HL-60/S4 treated with phorbol 12-myristate 13-acetate at 8.2 ng/mL for 4 days and 3 days (cell line): ENCODE data around the gene TNIP1.

Experiments
- in situ Hi-C: fragments of 300-500 bp; cut with MboI; formaldehyde crosslinking; loops from 2 replicates; pipeline ENCODE4 v1.15.0; 2022; ENCODE audit warnings: low sequenced_read_pairs

The TNIP1 gene

DNA sequence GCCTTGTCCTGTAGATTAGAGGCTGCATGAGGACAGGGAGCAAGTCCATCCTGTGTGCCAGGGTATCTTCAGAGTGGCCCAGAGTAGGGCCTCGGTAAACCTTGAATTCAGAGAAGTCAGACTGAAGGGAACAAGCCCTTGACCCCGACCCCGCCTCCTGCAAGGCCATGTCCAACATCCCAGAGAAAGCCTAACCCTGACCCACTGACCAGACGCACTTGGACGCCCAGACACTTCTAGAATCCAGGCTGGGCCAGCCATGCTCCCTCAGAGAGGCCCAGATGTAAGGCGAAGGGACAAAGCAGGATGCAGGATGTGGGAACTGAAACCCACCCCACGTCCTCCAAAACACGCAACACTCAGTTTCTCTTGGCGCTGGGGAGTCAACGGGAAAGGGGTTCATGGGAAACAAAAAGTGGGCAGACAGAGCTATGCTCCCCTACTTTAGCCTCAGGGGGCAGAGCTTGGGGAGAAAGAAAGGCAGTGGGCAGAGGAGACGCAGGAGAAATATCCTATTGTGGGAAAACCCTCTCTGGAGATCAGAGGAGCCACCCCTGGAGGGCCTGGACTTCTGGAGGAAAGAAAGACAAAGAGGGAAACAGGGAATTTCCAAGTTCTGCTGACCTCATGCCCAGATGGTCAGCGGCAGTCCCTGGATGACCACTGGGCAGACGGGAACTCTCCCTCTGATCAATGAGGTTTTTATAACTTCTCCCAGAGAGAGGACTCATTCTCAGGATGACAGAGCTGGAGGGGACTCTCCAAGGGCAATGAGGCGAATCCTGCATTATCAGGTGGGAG is 13.0 kb downstream of the TNIP1 start:
- in situ Hi-C loops, result no loop called here

DNA sequence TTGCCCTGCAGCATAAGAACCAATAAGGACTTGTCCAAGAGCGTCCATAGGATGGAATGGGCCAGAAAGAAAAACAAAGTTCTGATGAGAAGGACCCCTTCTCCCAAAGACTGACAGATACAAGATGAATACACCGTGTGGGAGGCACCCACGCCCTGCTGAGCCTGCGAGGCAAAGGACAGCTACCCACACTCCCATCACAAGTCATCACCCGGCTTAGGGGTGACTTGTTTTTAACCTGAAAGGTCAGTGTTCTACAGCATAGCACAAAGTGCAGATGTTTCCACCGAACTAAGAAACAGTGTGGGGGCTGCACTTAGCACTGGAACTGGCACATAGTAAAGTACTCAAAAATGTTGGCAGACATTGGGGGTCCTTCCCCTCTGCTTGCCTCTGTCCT is 13.9 kb downstream of the TNIP1 start:
- in situ Hi-C loops, result no loop called here

DNA sequence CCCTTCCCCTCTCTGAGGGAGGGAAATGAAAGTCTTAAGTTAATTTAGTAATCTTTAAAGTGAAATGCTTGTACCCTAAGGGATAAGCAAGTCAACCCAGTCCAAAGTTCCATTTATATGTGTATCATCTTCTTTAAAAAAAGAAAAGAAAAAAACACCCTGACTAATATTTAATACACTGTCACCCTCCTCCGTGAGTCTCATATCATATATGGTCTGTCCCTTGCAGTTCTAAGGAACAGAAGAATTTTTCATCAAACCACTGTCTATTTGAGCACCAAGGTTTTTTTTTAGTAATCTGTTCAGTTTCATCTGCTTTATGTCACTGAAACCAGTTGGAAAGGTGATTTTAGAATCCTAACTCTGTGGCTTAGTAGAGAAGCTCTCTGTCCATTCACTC is 15.2 kb downstream of the TNIP1 start:
- in situ Hi-C loops, result no loop called here

DNA sequence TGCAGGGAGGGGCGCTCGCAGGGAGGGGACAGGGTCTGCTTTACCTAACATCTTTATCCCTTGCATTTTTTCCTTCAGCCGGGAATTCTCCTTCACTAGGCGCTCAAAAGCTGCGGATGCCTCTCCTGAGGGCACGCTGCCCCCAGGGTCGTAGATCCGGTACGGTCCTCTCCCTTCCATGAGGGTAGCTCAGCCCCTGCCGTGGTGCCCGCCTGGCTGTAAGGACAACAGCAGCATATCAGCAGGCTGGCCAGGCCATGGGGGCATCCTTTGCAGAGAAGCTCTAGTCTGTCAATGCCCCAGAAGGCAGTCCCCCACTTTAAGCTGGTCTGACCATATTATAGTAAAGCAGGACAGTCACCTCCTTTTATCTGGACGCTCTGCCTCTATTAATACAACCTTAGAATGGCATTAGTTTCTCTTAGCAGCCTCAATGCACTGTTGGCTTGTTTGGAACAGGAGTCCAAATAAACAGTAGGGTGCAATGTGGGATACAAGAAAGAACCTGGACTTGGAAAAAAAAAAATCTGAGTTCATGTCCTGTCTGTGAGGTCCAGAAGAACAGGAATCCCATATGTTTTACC is 15.8 kb downstream of the TNIP1 start:
- in situ Hi-C loops, result no loop called here

DNA sequence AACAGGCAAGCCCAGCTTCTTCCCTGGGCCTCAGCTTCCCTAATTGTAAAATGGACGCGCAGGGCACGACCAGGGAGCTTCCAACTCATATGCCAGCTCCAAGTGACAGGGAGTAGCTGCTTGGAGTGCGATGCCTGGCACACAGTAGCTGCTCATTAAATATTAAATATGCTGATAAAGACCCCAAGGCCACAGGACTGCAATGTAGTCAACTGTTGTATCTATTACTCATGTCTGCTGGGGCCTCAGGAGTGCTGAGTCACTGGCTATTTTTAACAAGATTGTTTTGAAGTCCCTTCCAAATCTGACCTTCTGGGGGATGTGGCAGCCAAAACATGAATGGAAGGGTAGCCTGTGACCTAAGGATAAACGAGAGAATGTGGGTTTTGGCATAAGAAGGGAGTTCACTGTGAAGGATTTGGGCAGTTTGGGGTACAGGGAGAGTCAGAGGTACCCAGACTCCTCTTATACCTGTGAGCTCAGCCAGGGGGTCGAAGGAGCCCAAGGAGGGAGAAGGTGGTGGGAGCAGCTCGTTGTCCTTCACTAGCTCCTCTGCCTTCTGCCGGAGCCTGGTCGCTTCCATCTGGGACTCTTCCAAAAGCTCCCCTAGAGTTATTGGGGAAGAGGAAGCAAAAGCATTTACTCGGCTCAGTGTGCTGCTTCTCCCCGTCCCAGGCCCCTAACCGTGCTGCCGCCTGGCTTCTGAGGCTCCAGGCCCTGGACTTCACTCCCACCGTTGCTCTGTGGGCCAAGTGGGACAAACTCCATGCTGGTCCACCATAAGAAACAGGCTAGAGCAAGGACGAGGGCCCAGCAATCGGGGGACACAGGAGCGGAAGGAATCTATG is 17.5 kb downstream of the TNIP1 start:
- in situ Hi-C loops, result no loop called here

DNA sequence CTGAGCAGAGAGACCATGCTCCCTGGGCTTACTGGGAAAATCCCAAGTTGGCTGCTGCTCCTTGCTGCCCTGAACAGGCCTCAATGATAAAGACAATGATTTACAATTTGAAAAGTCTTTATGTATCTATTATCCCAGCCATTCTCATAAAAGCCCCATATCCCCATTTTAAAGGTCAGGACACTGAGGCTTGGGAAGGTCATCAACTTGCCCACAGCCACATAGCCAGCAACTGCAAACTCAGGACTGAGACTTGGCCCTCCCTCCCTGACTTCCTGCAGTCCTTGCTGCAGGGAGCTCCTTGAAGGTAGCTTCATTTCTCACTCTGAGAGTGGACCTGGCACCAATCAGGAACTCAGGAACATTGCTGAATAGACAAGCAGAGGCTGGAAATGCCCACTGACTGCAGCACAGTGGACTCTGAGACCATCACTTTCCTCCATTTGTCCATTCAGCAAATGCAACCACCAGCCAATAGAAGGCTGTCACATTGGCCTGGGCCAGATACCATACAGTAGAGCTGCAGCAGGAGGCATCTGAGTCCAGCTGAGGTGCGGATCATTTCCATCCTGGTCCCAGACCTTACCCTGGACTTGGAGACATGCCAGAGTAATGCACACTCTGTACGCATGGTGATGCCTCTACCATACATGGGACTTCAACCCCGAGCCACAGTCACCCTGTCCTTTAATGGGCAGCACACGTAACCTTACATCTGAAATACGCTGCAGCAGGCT is 18.3 kb downstream of the TNIP1 start:
- in situ Hi-C loops, result no loop called here

DNA sequence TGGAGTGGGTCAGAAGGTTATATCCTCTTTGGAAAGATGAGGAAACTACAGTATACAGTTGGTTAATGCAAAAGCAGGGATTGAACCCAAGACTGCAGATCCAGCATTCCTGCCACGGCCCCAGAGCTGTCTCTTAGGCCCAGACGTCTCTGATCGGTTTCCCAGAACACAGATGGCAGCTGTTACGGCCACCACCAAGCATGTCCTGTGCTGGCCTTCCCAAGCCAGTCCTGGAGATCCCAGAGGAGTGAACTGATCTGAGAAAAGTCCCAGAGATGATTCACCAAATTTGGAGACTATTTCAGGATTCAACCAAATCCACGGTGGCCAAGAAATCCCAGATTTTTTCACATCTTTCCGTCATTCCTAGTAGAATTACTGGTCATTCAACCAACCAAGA is 20.1 kb downstream of the TNIP1 start:
- in situ Hi-C loops, result no loop called here

DNA sequence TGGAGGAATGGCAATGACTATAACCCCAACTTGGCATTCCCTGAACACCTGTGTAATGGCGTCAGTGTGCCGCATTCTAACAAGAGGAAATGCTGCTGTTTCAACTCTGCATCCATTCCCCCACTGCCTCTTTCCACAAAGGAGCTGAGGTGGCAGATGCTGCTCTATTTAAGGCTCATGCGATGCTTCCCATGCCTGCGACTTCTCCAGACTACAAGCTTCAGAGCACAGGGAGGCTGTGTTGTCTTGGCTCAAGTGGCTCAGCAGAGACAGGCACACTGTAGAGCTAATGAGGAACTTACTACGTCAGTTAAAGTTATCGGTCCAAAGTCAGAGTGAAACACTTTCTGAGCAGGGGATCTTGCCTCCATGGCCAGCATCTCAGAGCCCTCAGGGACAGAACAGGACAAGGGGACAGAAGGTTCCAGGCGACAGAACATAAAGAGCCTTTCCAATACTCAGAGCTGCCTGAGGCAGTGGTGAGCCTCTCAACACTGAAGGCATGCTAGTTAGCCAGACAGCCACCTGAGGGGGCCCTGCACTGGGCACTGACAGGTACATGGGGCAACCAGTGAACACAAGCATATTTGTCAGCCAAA is 21.8 kb downstream of the TNIP1 start:
- in situ Hi-C loops, result no loop called here

DNA sequence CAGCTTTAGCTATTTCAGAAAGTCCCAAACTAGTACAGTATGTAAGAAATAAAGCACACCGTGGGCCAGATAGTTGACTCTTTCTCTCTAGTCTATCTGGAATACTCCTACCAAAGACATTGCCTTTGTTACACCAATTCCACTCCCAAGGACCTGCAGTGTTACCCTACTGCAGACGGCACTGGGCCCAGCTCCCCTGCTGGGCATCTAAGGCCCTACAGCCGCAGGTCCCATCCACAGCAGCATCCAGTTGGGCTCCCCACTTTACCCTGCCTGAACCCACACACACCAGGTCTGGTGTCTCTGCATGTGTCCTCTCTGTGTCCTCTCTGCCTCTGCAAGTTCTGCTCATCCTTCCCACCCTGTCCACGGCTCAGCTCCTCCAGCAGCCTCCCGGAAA is 22.5 kb downstream of the TNIP1 start:
- in situ Hi-C loops, result no loop called here

DNA sequence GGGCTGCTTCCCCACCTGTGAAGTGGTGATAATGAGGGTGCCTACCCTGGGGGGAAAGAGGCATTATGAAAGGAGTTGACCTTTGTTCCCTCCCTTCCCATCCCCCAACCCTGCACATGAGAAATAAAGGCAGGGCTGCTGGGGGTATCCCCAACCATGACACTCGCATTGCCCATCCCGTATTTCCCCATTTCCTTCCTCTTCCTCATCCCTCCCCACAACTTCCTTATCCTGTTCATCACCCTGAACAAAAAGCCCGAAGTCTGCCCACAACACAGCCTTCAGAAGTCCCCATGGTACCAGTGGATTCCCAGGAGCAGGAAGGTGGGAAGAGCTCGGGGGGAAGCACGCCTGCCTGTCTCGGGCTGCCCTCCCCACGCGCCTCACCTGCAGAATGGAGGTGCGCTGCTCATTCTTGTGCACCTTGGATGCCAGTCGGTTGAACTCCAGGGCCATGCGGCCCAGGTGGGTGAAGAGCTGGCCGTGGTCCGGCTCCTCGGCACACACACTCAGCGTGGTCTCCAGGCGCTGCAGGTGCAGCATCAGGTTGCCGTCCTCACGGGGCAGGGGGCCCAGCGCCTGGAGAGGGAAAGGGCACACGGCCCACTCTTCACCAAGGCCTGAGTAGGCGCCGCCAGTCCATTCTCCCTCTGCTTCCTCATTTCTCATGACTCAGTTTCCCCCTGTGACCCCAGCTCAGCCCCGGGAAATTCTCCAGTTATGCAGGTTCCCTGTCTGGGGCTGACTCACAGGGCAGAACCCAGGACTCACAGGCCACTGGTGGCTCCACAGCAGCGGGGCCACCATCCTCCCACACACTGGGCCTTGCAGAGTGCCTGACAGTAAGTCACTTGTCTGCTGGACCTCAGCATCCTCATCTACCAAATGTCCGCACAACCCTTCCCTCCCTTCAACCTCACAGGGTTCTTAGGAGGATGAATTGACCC is 24.2 kb downstream of the TNIP1 start:
- in situ Hi-C loops, result no loop called here

DNA sequence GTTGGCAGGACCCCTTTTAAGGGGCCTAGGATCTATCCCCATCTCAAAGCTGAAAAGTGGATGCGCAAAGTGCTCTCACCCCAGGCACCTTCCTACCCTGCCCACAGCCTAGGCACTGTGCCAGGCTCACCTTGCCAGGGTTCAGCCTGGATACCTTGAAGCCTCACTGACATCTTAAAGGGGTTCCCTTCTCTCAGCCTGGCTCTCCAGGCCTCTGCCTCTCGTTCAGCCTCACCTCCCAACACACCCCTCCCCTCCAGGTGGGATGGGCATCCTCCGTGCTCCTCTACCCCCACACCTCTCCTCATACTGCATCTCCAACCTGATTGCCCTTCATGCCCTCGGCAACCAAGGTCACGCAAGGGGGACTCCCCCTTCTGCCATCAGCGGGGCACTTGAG is 25.5 kb downstream of the TNIP1 start:
- in situ Hi-C loops, result no loop called here

DNA sequence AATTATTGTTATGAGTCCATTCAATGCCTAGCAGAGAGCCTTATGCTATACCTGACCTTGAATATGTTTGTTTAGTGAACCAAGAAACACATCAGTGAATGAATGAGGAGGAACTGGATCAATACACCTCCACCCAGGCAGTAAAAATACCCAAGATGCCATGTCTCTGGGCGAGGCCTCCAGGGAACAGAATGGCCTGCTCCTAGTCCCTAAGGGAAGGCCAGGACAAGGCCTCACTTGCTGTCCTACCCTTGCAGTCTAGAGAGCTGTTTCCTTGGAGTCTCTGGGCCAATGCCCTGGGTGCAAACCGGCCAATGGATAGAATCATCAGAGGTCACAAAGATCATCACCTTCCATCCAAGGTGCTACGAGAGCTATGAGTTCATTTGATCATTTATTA is 26.1 kb downstream of the TNIP1 start:
- in situ Hi-C loops, result loop anchor here (5.0 kb wide), 1 partner anchor 63 kb away; no protein-coding TSS in a partner anchor

DNA sequence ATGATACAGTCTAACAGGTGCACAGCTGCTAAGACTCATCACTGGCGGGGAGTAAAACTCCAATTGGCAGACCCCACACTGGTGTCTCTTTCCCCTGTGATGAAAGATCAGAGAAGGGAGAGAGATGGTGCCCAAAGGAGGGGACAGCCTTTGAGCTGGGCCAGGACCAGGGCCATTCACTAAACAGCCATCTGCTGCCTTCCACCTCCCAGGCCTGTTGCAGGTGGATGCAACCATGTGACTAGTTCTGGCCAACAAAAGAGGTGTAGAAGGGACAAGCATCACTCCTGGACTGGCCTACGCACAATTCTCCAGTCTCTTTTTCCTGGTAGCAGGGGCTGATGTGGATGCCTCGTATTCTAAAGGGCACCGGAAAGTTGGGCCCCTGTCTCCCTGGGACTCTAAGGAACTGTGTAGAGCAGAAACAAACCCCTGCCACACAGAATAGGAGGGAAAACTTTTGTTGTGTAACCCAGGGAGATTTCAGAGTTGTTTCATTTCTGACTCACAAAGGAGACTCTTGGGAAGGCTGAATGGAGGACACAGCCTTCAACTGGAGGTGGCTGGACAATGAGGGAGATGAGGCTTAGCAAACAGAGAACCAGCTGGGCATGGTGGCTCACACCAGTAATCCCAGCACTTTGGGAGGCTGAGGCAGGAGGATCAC is 26.9 kb downstream of the TNIP1 start:
- in situ Hi-C loops, result loop anchor here (5.0 kb wide), 1 partner anchor 63 kb away; no protein-coding TSS in a partner anchor

DNA sequence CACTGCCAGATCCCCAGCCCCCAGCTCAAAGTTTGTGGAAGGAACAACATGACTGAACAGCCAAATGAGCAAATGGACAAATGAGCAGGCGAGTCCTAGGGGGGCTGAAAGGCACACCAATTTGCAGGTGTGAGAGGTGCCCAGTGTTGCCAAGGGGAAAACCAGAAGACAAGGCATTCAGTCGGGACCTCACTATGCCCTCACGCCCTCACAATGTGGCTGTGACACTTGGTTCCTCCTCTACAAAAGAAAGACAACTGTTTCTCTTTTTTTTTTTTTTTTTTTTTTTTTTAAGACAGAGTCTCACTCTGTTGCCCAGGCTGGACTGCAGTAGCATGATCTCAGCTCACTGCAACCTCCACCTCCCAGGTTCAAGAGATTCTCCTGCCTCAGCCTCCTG is 28.0 kb downstream of the TNIP1 start:
- in situ Hi-C loops, result loop anchor here (5.0 kb wide), 1 partner anchor 64 kb away; no protein-coding TSS in a partner anchor

DNA sequence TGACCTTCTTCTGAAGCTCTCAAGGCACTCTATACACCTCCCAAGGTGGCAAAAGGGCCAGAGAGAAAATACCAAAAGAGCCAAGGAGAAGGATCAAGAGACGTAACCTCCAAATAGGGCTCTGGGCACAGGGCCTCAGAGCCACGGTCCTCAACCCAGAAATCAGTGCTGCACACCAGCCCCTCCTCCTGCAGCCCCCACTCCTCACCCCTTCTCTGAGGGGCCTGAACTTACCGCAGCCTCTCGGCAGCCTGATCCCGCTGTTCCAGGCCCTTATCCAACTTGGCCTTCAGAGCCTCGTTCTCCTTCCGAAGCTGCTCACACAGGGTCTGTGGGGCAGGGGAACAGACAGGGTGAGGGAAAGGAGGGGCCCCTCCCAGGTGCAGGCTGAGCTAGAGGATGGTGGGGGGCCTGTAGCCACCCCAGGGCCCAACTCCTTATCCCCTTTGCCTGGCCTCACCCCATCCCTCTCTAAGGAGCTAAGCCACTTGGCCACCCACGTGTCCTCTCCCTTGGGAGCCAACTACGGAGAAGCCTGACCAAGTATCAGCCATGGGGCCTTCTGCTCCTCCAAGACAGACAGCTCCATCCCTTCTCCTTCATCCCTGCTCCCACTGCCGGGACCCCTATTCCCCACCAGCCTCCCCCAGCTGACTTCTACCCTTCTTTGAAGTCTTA is 28.8 kb downstream of the TNIP1 start:
- in situ Hi-C loops, result loop anchor here (5.0 kb wide), 1 partner anchor 65 kb away; no protein-coding TSS in a partner anchor

DNA sequence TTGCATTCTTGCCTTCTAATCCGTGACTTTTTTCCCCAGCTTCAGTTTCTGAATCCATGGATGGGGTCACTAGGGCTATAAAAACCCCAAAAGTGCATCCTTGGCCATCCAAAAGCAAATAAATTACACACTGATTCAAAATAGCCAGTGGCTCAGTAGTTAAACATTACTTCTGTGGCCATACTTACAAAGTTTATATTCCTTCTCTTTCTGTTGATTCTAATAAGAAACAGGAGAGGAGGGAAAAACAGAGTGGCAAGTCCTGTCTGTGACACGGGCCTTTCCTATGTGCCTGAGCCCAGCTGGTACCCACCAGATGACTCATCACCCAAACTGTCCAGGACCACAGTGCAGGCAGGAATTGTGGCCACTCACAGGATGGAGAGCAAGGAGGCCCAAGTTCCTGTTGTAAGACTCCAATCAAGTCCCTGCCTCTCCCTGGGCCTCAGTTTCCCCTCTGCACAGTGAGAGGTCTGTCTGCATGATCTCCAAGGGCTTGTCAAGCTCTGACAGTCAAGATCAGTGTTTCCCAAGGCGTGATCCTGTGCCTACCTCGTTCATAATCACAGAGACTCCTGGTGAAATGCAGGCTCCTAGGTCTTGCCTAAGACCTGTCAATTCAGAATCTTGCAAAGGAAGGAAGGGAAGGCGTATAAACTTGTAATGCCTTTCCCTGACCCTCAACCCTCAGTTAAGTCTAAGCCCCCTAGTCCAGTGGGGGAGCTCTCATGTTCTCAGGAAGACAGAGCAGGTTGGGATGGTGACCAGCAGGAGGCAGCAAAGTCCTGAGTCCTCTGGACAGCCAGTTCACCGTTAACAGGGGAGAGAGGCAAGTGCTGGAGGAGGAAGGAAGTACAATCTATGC is 29.5 kb downstream of the TNIP1 start:
- in situ Hi-C loops, result loop anchor here (5.0 kb wide), 1 partner anchor 66 kb away; no protein-coding TSS in a partner anchor

DNA sequence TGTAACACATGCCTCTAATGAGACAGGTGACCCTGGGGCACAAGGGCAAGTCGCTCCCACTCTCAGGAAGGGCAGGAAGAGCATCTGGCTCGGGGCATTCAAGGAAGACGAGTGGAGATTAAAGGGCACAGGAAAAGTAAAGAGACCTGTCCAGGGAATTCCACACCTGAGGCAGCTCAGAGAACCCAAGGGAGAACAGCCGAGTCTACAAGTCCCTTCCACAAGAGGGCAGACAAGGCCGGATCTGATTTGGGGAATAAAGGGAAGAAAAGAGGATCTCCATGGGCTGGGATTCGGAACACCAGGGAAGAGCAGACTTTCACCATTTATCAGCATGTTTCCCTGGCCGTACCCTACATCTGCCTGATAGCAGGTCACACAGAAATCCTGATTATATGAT is 32.3 kb downstream of the TNIP1 start:
- in situ Hi-C loops, result no loop called here
